HEK293 (cell line): ENCODE results near the gene CNTN4.

ENCODE experiments used
- CTCF ChIA-PET: fragments of 350-600 bp; formaldehyde crosslinking; extraction: SDS; loops from one replicate; lab custom pipeline; 2021; ENCODE audit warnings: antibody characterized with exemption; lab: Yijun Ruan, JAX
- POLR2A ChIA-PET: fragments of 300-600 bp; formaldehyde crosslinking; extraction: SDS; loops from one replicate; lab custom pipeline; 2020; ENCODE audit warnings: antibody characterized with exemption, inconsistent platforms; lab: Yijun Ruan, JAX
- H3K27ac ChIP-seq: fragments of 200-500 bp; sonication (Bioruptor generic); 2 replicates; pipeline ENCODE4 v1.5.1; 2014; ENCODE audit warnings: low read depth, low read length, control low read depth, inconsistent platforms; ENCODE audit errors: extremely low read depth
- H3K36me3 ChIP-seq, 2 experiments: fragments of 200-500 bp in 1 of 2; sonication (Bioruptor generic) in 1 of 2; 1 replicate in 1 of 2; 2 replicates in 1 of 2; pipeline ENCODE4 v1.5.1; 2014 to 2017; ENCODE audit warnings: inconsistent platforms in 2 of 2, low read length in 2 of 2; ENCODE audit not compliant: control insufficient read depth in 2 of 2, insufficient read depth in 1 of 2
- H3K4me1 ChIP-seq: fragments of 200-500 bp; sonication (Bioruptor generic); 2 replicates; pipeline ENCODE4 v1.5.1; 2014; ENCODE audit warnings: mild to moderate bottlenecking, low read length, inconsistent platforms; ENCODE audit not compliant: control insufficient read depth, insufficient read depth
- H3K4me3 ChIP-seq: 2 replicates; pipeline ENCODE4 v1.5.1; 2011; ENCODE audit warnings: low read depth, mild to moderate bottlenecking, control low read depth, low read length, moderate library complexity
- H3K9me3 ChIP-seq: fragments of 200-500 bp; sonication (Bioruptor generic); 2 replicates; pipeline ENCODE4 v1.5.1; 2014; ENCODE audit warnings: low read depth, low read length, inconsistent platforms; ENCODE audit not compliant: control insufficient read depth, insufficient read depth
- GLI2 ChIP-seq: fragments of 450-650 bp; formaldehyde crosslinking; IDR thresholded peaks from 2 replicates; pipeline ENCODE4; 2017; ENCODE audit warnings: missing biosample characterization, missing genetic modification characterization, low read depth, borderline replicate concordance
- INSM2 ChIP-seq: fragments of 450-650 bp; formaldehyde crosslinking; IDR thresholded peaks from 2 replicates; pipeline ENCODE4 v1.5.1; 2016; ENCODE audit warnings: missing biosample characterization, missing genetic modification characterization
- REPIN1 ChIP-seq: fragments of 450-650 bp; formaldehyde crosslinking; IDR thresholded peaks from 2 replicates; pipeline ENCODE4 v1.5.1; 2017; ENCODE audit warnings: missing biosample characterization, missing genetic modification characterization, low read depth
- TRIM28 ChIP-seq: IDR thresholded peaks from 2 replicates; pipeline ENCODE4 v1.6.1; 2011; ENCODE audit warnings: low read length, control low read depth, borderline replicate concordance
- ZNF155 ChIP-seq: fragments of 450-650 bp; formaldehyde crosslinking; IDR thresholded peaks from 2 replicates; pipeline ENCODE4 v1.5.1; 2016; ENCODE audit warnings: missing biosample characterization, missing genetic modification characterization
- ZNF157 ChIP-seq: fragments of 450-650 bp; formaldehyde crosslinking; IDR thresholded peaks from 2 replicates; pipeline ENCODE4 v1.5.1; 2016; ENCODE audit warnings: missing biosample characterization, missing genetic modification characterization
- ZNF223 ChIP-seq: fragments of 450-650 bp; formaldehyde crosslinking; IDR thresholded peaks from 2 replicates; pipeline ENCODE4 v1.5.1; 2016; ENCODE audit warnings: missing biosample characterization, missing genetic modification characterization
- ZNF335 ChIP-seq: fragments of 450-650 bp; formaldehyde crosslinking; conservative IDR thresholded peaks from 2 replicates; pipeline ENCODE4 v1.5.1; 2016; ENCODE audit warnings: missing biosample characterization, missing genetic modification characterization
- ZNF391 ChIP-seq: fragments of 450-650 bp; formaldehyde crosslinking; IDR thresholded peaks from 2 replicates; pipeline ENCODE4 v1.5.1; 2016; ENCODE audit warnings: low read depth, missing biosample characterization, missing genetic modification characterization, borderline replicate concordance
- ZNF488 ChIP-seq: fragments of 450-650 bp; formaldehyde crosslinking; IDR thresholded peaks from 2 replicates; pipeline ENCODE4 v1.5.1; 2016; ENCODE audit warnings: missing biosample characterization, missing genetic modification characterization
- ZNF670 ChIP-seq: fragments of 450-650 bp; formaldehyde crosslinking; IDR thresholded peaks from 2 replicates; pipeline ENCODE4 v1.5.1; 2016; ENCODE audit warnings: missing biosample characterization, missing genetic modification characterization, low read depth
- ZSCAN30 ChIP-seq: fragments of 450-650 bp; IDR thresholded peaks from 2 replicates; pipeline ENCODE4 v1.5.1; 2018; ENCODE audit warnings: missing biosample characterization, mild to moderate bottlenecking, missing genetic modification characterization, moderate library complexity
- TF ChIP-seq, protein P1 (sequence below): fragments of 450-650 bp; formaldehyde crosslinking; IDR thresholded peaks from 2 replicates; pipeline ENCODE4 v1.5.0; 2017; ENCODE audit warnings: missing biosample characterization, missing genetic modification characterization, borderline replicate concordance
- TF ChIP-seq, protein P2 (sequence below): fragments of 450-650 bp; formaldehyde crosslinking; IDR thresholded peaks from 2 replicates; pipeline ENCODE4 v1.5.1; 2016; ENCODE audit warnings: missing biosample characterization, missing genetic modification characterization

Gene CNTN4

DNA sequence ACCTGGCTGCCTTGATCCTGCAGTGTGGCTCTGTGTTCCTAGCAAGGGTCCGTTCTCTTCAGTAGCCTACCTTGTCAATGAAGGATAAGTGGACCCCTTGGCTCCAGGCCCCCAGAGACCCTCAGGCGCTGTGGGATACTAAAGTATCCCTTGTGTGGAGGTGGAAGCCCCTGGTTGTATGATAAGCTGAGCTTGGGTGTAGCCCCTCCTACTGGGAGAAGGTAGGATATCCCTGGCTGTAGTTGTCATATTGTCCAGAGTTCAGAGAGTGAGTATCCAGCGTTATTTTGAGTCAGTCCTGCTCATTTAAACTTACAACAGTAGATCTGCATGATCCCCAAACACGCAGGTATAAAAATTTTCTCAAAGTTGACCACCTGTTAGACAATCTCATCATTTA lies 496.8 kb downstream of the CNTN4 start (continued):
- TF ChIP-seq, protein P1, sequence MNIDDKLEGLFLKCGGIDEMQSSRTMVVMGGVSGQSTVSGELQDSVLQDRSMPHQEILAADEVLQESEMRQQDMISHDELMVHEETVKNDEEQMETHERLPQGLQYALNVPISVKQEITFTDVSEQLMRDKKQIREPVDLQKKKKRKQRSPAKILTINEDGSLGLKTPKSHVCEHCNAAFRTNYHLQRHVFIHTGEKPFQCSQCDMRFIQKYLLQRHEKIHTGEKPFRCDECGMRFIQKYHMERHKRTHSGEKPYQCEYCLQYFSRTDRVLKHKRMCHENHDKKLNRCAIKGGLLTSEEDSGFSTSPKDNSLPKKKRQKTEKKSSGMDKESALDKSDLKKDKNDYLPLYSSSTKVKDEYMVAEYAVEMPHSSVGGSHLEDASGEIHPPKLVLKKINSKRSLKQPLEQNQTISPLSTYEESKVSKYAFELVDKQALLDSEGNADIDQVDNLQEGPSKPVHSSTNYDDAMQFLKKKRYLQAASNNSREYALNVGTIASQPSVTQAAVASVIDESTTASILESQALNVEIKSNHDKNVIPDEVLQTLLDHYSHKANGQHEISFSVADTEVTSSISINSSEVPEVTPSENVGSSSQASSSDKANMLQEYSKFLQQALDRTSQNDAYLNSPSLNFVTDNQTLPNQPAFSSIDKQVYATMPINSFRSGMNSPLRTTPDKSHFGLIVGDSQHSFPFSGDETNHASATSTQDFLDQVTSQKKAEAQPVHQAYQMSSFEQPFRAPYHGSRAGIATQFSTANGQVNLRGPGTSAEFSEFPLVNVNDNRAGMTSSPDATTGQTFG (tag by site-specific recombination) = no peak

DNA sequence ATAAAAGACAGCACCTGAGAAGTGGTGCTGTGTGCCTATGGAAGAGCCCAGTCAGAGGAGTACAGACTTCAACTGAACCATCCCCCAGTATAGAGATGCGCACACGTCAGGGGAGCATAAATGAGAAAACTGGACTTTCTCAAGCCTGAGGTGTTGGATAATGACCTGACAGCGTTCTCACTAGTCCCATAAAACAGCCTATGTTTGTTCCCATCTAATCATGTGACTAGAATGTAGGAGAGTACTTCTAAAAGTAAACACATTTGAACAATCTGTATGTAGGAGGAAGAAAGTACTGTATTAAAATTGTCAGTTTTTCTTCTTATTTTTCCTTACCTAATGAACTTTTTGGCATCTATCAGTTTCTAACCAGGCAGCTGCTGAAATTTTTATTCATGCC lies 498.9 kb downstream of the CNTN4 start:
- POLR2A ChIA-PET = no interaction called here
- CTCF ChIA-PET = interaction anchor here (0.6 kb wide), 1 partner anchor 1966 kb away, joined by 3 read pairs; no protein-coding TSS in a partner anchor
- Histone ChIP-seq H3K27ac (no peak overlapping the region), H3K4me3 (no peak overlapping the region), H3K9me3 (no peaks in the 10 kb centered on the region), H3K4me1 (no peaks in the 10 kb centered on the region)
- no peak for TF ChIP-seq ZNF391 (tag by site-specific recombination)
- no peak for TF ChIP-seq ZNF670 (tag by site-specific recombination)
- no peak for TF ChIP-seq INSM2 (tag by site-specific recombination)
- no peak for TF ChIP-seq ZNF155 (tag by site-specific recombination)
- TF ChIP-seq REPIN1 (tag by site-specific recombination) = no peak
- TF ChIP-seq GLI2 (tag by site-specific recombination) = no peak
- no peak for TF ChIP-seq ZNF223
- TF ChIP-seq, protein P2, sequence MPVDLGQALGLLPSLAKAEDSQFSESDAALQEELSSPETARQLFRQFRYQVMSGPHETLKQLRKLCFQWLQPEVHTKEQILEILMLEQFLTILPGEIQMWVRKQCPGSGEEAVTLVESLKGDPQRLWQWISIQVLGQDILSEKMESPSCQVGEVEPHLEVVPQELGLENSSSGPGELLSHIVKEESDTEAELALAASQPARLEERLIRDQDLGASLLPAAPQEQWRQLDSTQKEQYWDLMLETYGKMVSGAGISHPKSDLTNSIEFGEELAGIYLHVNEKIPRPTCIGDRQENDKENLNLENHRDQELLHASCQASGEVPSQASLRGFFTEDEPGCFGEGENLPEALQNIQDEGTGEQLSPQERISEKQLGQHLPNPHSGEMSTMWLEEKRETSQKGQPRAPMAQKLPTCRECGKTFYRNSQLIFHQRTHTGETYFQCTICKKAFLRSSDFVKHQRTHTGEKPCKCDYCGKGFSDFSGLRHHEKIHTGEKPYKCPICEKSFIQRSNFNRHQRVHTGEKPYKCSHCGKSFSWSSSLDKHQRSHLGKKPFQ (tag by site-specific recombination) = no peak
- TF ChIP-seq ZNF157 = no peak
- no peak for TF ChIP-seq TRIM28
- no peak for TF ChIP-seq ZSCAN30 (tag by site-specific recombination)
- TF ChIP-seq ZNF488 = no peak
- TF ChIP-seq, all 188 proteins: peak for 0
- H3K36me3 ChIP-seq = no peaks in the 10 kb centered on the region

GRCh38 chr3:2599471-2599870 lies 500.8 kb downstream of the CNTN4 start:
- no peak overlapping the region for H3K27ac ChIP-seq
- ChIA-PET CTCF (no interaction called here), POLR2A (no interaction called here)
- TF ChIP-seq ZNF335 (tag by site-specific recombination) = no peak
- H3K4me1 ChIP-seq = no peaks in the 10 kb centered on the region
- no peaks in the 10 kb centered on the region for H3K9me3 ChIP-seq
- H3K4me3 ChIP-seq = no peak overlapping the region
- no peaks in the 10 kb centered on the region for H3K36me3 ChIP-seq
